GM18907 (cell line): ENCODE measurements around the gene SCML1.

Experiments used
- ATAC-seq: cut with Tn5 transposase; IDR thresholded peaks from one replicate; pipeline ENCODE4 v1.9.1; 2021; ENCODE audit warnings: mild to moderate bottlenecking, moderate library complexity; ENCODE audit not compliant: unreplicated experiment

SCML1 gene

DNA sequence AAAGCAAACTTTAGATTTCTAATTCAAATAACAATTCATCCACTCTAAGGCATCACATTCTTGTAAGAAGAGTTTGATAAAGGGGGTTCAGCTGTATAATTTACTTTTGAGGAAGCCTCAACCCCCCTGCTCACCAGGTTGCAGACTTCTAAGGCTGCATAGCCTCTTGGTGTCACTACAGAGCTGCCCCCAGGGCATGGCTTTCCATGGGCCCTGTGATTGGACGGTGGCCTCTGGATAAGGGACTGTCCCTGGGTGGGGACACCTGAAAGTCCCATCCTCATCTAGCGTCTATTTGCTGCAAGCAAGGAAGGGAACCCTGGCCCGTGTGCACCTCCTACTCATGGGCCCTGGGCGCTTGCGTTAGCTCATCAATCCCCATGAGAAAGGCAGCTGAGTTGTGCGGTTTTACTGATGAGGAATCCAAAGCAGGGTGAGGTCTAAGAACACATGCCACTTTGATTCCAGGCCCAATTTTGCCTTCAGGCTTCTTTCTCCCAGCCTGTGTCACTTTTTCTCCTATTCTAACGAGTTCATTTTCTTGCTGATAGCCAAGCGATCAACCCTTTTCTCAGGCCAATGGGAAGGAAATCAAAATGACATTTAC, 51.8 kb downstream of the SCML1 start:
- ATAC-seq, result no peak

DNA sequence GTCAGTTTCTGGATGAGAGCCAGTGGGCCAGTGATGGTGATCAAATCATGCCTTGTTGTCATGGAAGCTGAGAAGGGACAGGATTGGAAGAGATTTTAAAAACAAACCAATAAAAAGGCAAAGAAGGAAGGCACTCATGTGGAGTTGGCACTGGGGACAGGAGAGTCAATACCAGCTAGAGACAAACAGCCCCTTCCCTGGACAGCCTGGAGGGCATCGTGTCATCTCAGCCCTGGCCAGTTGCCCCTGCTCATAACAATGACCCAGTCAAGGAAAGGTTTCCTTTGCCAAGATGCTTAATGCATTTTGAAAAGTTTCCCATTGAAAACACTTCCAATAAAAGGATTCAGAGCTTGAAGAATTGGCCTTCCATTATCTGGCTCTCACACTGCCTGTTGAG, 55.5 kb downstream of the SCML1 start:
- no peak for ATAC-seq

DNA sequence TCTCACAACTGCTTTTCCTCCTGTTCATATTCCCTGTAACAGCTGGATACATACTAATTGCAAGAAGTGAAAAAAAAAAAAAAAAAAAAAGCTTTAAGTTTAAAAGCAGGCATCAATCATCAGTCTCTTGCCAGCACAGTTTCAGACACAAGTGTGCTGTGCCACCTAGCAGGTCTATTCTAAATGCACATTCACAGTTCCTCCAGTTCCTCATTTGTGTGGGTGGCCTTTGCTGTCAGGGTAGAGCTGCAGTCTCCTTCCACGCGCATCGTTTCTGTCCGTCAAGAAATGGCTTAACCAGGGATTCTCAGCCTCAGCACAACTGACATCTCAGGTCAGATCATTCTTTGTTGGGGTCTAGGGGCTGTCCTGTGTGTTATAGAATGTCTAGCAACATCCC, 61.6 kb downstream of the SCML1 start:
- no peak for ATAC-seq

DNA sequence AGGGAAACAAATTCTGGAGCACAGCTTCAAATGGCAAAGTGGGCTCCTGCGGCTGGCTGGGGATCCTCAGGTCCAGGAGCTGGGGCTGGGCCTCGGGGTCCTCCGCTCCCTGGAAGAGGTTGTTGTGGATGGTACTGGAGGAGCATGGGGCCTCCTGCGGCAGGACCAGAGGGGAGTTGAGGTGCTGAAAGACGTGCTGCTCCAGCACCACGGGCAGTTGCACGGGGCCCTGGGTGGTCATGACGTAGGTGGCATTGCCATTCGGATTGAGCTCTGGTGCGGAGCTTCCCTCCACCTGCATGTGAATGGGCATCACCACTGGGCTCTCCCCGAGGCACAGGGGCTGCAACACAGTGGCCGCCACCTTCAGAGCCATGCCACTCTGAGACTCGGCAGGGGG, 64.1 kb downstream of the SCML1 start:
- no peak for ATAC-seq

DNA sequence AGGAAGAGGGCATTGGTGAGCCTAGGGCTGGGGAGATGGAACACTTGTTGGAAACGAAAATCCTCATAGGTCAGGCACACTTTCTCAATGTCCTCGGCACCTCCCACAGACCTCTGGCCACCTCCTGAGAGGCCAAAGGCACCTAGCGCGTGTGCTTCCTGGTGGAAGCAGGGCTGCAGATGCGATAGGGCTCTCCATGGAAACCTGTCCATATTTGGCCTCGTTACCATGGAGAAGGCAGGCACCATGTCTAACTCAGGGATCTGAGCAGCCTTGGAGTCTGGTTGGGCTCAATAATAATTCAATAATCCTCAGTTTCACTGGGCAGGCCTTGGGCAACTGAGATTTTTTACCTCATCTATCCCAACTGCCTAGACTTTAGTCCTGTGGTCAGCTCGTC, 65.5 kb downstream of the SCML1 start:
- ATAC-seq, result no peak

DNA sequence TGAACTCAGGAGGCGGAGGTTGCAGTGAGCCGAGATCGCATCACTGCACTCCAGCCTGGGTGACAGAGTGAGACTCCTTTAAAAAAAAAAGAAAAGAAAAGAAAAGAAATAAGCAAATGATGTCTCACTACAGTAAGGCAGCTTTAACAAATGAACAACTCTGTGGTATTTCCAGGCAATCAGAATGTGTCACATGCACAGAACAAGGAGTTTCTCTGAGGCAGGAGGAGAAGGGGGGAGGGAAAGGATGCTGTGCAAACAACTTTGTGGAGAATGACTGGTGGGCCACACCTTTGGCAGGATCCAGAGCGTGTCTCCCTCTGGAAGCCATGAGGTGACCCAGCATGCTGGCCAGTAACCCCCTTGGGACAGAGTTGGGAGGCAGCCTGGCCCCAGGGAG, 66.2 kb downstream of the SCML1 start:
- ATAC-seq, result no peak
